Measurements from ENCODE around the gene HOXD12.

Gene HOXD12

DNA sequence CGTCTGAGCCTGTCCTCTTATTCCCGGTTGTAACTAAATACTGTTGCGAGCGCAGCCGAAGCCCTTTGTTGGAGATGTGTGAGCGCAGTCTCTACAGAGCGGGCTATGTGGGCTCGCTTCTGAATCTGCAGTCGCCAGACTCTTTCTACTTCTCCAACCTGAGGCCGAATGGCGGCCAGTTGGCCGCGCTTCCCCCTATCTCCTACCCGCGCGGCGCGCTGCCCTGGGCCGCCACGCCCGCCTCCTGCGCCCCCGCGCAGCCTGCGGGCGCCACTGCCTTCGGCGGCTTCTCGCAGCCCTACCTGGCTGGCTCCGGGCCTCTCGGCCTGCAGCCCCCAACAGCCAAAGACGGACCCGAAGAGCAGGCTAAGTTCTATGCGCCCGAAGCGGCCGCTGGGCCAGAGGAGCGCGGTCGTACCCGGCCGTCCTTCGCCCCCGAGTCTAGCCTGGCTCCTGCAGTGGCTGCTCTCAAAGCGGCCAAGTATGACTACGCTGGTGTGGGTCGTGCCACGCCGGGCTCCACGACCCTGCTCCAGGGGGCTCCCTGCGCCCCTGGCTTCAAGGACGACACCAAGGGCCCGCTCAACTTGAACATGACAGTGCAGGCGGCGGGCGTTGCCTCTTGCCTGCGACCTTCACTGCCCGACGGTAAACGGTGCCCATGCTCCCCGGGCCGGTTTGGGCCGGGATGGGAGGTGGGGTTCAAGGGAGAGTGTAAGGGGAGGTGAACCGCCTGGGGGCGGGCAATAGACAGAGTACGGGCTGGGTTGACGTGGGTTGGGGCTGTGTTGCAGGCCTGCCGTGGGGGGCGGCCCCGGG is at the start of gene HOXD12:
Gene HOXD12 (plus strand): TSS at position 68 of the 819 bp plus-strand sequence. CDS start 7 bp downstream, at position 75.
- no peak for DNase-seq (ENCODE audit: low spot score)

DNA sequence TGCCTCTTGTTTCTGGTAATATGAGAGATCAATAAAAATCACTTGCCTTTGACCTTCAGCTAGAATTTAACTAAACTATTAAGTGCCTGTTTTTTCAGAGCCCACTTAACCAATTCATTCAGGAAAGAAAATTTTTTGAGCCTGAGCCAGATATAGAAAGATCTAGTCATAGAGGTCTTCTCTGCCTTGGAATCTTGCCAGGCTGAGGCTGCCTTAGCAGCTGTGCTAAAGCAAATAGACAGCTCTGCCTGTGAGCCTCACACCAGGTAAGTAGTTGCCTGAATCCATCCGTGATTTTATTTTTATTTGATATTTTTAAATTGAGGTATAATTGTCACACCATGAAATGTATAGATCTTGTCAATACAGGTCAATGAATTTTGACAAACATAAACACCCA is 43.2 kb upstream of the HOXD12 start:
- no peak for DNase-seq (ENCODE audit: low spot score)

DNA sequence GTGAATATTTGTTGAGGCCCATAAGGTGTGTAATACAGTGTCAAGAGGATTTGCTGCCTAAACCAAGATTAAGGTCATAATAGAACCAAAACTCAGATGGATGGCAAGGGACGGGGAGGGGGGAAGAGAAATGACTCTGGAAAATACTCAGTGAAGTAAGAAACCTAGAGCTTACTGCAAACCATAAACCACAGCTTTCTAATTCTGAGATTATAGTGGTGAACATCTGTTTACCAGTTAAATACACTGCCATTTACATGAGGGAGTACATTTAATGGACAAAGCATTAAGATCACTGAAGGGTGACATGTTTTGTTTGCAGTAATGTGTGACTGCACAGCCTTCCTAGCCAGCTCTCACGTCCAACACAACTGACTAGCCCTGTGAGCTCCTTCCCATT is 35.6 kb upstream of the HOXD12 start:
- DNase-seq (ENCODE audit: low spot score): no peak

GRCh38 chr2:176066645-176067588 is 32.7 kb upstream of the HOXD12 start:
- DNase-seq (ENCODE audit: low spot score): no peak

- no peak for DNase-seq (ENCODE audit: low spot score)
Measured at GRCh38 chr2:176067589-176068418, 31.8 kb upstream of the HOXD12 start.

GRCh38 chr2:176068419-176068832 is 31.2 kb upstream of the HOXD12 start:
- no peak for DNase-seq (ENCODE audit: low spot score)

- no peak for DNase-seq (ENCODE audit: low spot score)
Measured at GRCh38 chr2:176071330-176072291, 28.0 kb upstream of the HOXD12 start.

- DNase-seq (ENCODE audit: low spot score): no peak
Measured at GRCh38 chr2:176072292-176072669, 27.3 kb upstream of the HOXD12 start.

GRCh38 chr2:176072951-176073904 is 26.4 kb upstream of the HOXD12 start:
- DNase-seq (ENCODE audit: low spot score): no peak

GRCh38 chr2:176074919-176075425 is 24.6 kb upstream of the HOXD12 start:
- no peak for DNase-seq (ENCODE audit: low spot score)

GRCh38 chr2:176075481-176075880 is 24.1 kb upstream of the HOXD12 start:
- no peak for DNase-seq (ENCODE audit: low spot score)

DNA sequence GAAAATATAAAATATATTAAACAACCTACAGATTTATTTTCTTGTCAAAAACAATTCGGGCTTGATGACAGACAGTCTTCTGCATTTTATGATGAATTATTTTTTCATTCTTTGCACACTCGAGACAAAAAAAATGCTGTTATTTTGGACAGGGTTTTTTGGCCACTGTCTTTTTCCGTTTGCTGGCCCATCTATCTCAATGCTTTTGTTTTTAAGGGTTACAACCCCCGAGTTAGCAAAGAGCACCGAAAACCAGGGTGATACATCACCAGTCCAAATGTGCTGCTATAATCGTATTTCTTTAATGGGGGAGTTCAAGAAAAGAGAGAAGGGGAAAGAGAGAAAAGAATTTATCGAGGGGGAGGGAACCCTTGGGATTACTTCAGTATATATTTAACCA is 23.5 kb upstream of the HOXD12 start:
- DNase-seq (ENCODE audit: low spot score): no peak

- DNase-seq (ENCODE audit: low spot score): no peak
Measured at GRCh38 chr2:176076796-176077195, 22.8 kb upstream of the HOXD12 start.

DNA sequence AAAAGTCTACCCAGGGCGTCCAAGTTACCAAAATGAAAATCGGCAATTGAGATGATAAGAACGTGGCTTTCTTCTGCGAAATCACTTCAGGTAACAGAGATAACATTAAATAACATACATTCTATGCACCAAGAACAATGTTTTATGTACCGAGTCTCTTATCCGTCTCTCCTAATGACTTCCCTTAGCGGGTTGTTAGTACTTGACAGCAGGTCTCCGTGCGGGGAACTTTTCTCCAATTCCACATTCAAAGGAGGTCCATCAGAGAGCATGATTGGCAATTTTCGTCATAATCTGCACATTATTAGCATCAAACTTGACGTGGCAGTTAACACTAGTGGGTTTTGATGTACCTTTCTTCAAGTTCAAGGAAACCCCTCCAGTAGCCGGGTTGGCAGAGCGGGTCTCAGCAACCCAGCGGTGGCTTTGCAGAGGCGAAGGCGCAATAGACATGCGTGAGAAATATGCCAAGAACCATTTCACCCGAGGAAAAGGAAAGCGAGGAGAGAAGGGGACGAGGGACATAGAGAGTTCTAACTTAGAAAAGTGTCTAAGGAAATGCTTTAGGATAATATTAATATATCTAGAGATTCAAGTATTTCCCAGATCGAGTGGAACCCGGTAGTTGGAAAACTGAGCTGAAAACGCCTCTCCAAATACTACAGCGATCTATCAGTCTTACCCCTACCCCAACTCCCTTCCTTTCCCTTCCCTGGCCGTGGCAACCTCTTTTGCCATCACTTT is 20.9 kb upstream of the HOXD12 start:
- no peak for DNase-seq (ENCODE audit: low spot score)

DNA sequence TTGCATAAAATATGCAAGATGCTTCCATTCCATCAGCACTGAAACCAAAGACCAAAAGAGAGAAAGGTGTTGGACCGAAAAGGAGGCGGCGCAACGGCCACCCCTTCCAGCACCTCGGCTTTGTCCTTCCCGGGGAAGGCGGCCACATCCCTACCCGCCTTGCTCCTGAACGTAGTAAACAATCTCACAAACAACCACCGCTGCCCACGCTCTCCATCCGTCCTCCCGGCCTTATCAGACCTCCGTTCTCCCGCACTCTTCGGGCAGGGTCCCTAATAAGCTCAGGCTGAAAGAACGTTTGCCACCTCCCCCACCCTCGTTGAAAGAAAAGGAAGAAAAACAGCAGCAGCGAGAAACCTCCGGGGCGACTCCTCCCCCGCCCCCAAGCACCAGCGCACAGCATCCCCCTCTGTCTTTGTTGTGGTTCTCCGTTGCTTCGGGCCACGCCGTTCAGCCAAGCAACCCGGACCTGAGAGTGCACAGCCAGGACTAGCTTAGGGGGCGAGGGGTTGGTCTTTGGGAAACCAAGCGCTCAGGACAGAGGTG is 20.2 kb upstream of the HOXD12 start:
- DNase-seq (ENCODE audit: low spot score): no peak

DNA sequence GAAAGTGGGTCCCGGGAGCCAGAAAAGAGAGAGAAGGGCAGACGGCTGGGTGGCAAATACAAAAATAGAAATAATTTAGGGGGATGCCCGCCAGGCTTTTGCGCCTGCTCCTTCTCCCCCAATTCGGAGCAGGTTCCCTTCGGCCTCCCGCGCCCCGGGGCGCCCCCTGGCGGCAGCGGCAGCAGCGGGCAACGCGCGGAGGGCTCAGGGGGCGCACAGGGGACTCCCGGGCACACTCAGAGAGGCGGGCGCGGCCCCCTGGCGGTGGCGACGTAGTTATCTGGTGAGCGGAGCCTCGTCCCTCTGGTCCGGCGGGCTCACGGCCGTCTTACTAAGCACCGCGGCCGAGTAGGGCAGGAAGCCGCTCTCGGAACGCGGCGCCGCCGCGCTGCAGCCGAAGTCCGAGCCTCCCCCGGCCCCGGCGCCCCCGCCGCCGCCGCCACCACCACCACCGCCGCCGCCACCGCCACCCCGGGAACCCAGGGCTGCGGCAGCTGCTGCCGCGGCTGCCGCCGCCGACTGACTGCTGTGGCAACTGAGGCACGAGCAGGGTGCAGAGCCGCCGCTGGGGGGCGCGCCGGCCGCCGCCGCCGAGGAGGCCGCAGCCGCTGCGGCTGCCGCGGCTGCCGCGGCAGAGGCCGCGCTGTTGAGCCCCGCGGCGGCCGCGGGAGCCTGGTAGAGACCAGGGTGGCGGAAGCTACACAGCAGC is 19.6 kb upstream of the HOXD12 start:
- DNase-seq (ENCODE audit: low spot score): no peak

GRCh38 chr2:176080540-176081375 is 18.8 kb upstream of the HOXD12 start:
- no peak for DNase-seq (ENCODE audit: low spot score)
